ENCODE measurements around the gene ELOB. TPM values are rescaled to one million over a fixed set of nuclear protein-coding genes. Genes with fewer than 3 reads are reported as not detected.

ELOB gene
- total and polyA plus RNA-seq, 2 of the 8 experiments (the other 6 are each of a cell fraction or from before 2014, with no cell fraction given), result 237 to 1,357 TPM

- Histone ChIP-seq H2BK15ac (ENCODE audit: low read length) (no peak overlapping the region), H2BK20ac (ENCODE audit: low read length) (no peak overlapping the region), H3K23me2 (ENCODE audit: low read depth, low read length) (no peaks in the 10 kb centered on the region), H3K23ac (ENCODE audit: insufficient read length) (no peak overlapping the region), H2AK5ac (ENCODE audit: low read depth, low read length) (no peak overlapping the region), H2AFZ (ENCODE audit: low read length) (no peak overlapping the region), H3K4me1 (replicated peaks in 1 of 4; ENCODE audit: control insufficient read depth in 3 of 4, insufficient read depth in 4 of 4, low read length in 3 of 4) (peaks cover 0 to 3% (median 0%) of the 10 kb centered on the region in 4 experiments; a peak in 4 of 7 replicates), H3K36me3 (ENCODE audit: control insufficient read depth in 2 of 4, insufficient read depth in 4 of 4, low read length in 3 of 4) (no peaks in the 10 kb centered on the region), H3K27me3 (replicated peaks in 1 of 4; ENCODE audit: control insufficient read depth in 3 of 4, extremely low read depth in 1 of 4, insufficient read depth in 3 of 4, low read length in 3 of 4) (no peaks in the 10 kb centered on the region), H3K9me3 (ENCODE audit: insufficient read depth in 2 of 2, low read depth in 1 of 2, low read length in 1 of 2) (no peaks in the 10 kb centered on the region), H3K27ac (ENCODE audit: low read depth, low read length) (no peak overlapping the region), H3K79me2 (ENCODE audit: control insufficient read depth in 1 of 2, insufficient read depth in 2 of 2, low read length in 2 of 2) (no peaks in the 10 kb centered on the region), H3K4ac (replicated peaks; ENCODE audit: insufficient read length, low read depth, low read length) (no peak overlapping the region), H2BK120ac (replicated peaks; ENCODE audit: low read depth, low read length) (no peak overlapping the region), H4K91ac (replicated peaks; ENCODE audit: insufficient read length, low read length) (no peak overlapping the region), H3K4me3 (ENCODE audit: extremely low read depth in 1 of 4, insufficient read depth in 2 of 4, low read depth in 3 of 4, low read length in 4 of 4) (no peak overlapping the region), H3K9ac (replicated peaks in 1 of 4; ENCODE audit: extremely low read depth in 1 of 4, low read depth in 3 of 4, low read length in 3 of 4) (no peak overlapping the region), H3K4me2 (ENCODE audit: insufficient read depth in 1 of 2, low read depth in 2 of 2, low read length in 2 of 2) (no peak overlapping the region), H2BK5ac (ENCODE audit: low read depth, low read length) (no peak overlapping the region), H4K8ac (ENCODE audit: extremely low read depth, insufficient read depth, low read length) (no peak overlapping the region), H3K79me1 (ENCODE audit: low read depth, low read length) (no peaks in the 10 kb centered on the region), H3K56ac (replicated peaks; ENCODE audit: insufficient read length, low read depth, low read length) (no peak overlapping the region), H3K18ac (ENCODE audit: extremely low read depth, low read length) (no peak overlapping the region), H4K5ac (ENCODE audit: insufficient read length, low read depth, low read length) (no peak overlapping the region), H2BK12ac (ENCODE audit: low read depth, low read length) (no peak overlapping the region), H3K14ac (ENCODE audit: insufficient read length) (no peak overlapping the region), H4K20me1 (replicated peaks in 1 of 2; ENCODE audit: control insufficient read depth in 1 of 2, insufficient read depth in 2 of 2, low read length in 2 of 2) (peaks cover 0 to 1% of the 10 kb centered on the region in 2 experiments)
- DNase-seq (ENCODE audit: low read depth in 1 of 2, low spot score in 2 of 2) (no peak), FAIRE-seq (no peak)
- CTCF ChIA-PET (ENCODE audit: partially characterized antibody), result interaction anchor here (0.6 to 1.3 kb wide), 2 partner anchors 12 to 57 kb away, joined by 4 read pairs; no protein-coding TSS in a partner anchor
- POLR2A ChIA-PET (ENCODE audit: partially characterized antibody), result interaction anchor here (0.9 to 8.0 kb wide), 6 partner anchors 8 to 35 kb away, joined by 3 to 96 read pairs (median 4); partner anchors contain the start of gene SRRM2
- 93% methylated on average over 5 of the region's 5 CpGs; no CpG with 5 or more reads in 1 of the 2 experiments for WGBS, 2 experiments (ENCODE audit: extremely low coverage in 1 of 2, insufficient coverage in 1 of 2, insufficient read length in 1 of 2, insufficient replicate concordance in 2 of 2, low coverage in 1 of 2, low lambda C conversion rate in 2 of 2, missing lambda C conversion rate in 1 of 2)
These were observed 38.5 kb downstream of the ELOB start for GRCh38 chr16:2738615-2739014.
